Measurements from ENCODE around the gene DDX24.
A peak's percentile ranks its signal among the peaks of the same experiment; 100 is the strongest.

DDX24 gene, protein sequence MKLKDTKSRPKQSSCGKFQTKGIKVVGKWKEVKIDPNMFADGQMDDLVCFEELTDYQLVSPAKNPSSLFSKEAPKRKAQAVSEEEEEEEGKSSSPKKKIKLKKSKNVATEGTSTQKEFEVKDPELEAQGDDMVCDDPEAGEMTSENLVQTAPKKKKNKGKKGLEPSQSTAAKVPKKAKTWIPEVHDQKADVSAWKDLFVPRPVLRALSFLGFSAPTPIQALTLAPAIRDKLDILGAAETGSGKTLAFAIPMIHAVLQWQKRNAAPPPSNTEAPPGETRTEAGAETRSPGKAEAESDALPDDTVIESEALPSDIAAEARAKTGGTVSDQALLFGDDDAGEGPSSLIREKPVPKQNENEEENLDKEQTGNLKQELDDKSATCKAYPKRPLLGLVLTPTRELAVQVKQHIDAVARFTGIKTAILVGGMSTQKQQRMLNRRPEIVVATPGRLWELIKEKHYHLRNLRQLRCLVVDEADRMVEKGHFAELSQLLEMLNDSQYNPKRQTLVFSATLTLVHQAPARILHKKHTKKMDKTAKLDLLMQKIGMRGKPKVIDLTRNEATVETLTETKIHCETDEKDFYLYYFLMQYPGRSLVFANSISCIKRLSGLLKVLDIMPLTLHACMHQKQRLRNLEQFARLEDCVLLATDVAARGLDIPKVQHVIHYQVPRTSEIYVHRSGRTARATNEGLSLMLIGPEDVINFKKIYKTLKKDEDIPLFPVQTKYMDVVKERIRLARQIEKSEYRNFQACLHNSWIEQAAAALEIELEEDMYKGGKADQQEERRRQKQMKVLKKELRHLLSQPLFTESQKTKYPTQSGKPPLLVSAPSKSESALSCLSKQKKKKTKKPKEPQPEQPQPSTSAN

DNA sequence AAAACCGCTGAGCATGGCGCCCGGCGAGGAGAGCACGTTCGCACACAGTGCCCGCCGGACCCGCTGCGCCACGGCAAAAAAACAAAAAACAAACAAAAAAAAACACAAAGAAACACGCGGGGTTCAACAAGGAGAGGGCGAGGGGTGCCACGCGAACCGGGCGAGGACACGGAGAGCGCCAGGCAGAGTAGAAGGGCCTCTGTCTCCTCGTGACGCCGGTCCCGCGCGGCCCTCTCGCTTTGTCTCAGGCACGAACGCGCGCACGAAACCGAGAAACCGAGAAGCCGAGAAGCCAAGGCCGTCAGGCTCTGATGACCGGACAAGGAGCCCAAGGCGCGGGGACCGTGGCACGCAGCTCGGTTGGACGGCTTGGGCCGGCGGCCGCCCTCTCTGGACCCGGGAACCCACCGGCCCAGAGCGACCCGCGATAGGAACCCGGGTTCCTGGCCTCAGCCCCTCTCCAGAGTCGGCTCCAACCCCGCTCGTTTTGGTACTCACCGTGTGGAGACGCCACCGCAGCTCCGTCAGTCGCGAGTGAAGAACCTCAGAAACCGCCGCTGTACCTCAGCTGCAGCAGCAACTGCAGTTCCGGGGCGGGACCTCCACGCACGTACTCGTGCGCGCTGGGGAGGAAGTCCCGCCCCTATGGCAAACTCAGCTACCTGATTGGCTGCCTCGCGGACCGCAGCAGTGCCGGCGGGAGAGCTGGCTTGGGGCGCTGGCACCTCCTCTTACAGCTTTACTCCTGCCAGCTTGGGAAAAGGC lies at the start of gene DDX24, which contains the start of gene IFI27L1:
Gene DDX24, minus strand, starts transcription at position 582 of the 765 bp plus-strand sequence. CDS start 1,460 bp downstream, outside the sequence.
Gene IFI27L1, plus strand, starts transcription at position 690 of the 765 bp plus-strand sequence. CDS start 15,628 bp downstream, outside the sequence.
- Histone ChIP-seq H3K27me3 (ENCODE audit: control insufficient read depth, low read length) (no peaks in the 10 kb centered on the region), H3K9me2 (replicated peaks; ENCODE audit: control insufficient read depth, low read length) (no peaks in the 10 kb centered on the region), H3K79me2 (ENCODE audit: control insufficient read depth, low read length) (peaks cover 75% of the 10 kb centered on the region), H3K27ac (ENCODE audit: low read depth, low read length) (peak within 1 kb of the TSS; percentile 62), H3K36me3 (ENCODE audit: control insufficient read depth, low read length) (peaks cover 43% of the 10 kb centered on the region), H3K4me3 (ENCODE audit: low read length) (peak within 1 kb of the TSS; percentile 97), H3K9me3 (ENCODE audit: control insufficient read depth, insufficient read depth, low read length) (no peaks in the 10 kb centered on the region), H3F3A (ENCODE audit: control insufficient read depth, insufficient read depth) (no peaks in the 10 kb centered on the region), H3K4me1 (ENCODE audit: control insufficient read depth, low read length) (peaks cover 43% of the 10 kb centered on the region), H4K20me1 (ENCODE audit: control insufficient read depth, insufficient read depth, low read depth, low read length) (peaks cover 9% of the 10 kb centered on the region; the same call in 1 of the 2 replicates), H3K4me2 (ENCODE audit: low read length) (peak within 1 kb of the TSS; percentile 87)
- TF ChIP-seq, protein P1, sequence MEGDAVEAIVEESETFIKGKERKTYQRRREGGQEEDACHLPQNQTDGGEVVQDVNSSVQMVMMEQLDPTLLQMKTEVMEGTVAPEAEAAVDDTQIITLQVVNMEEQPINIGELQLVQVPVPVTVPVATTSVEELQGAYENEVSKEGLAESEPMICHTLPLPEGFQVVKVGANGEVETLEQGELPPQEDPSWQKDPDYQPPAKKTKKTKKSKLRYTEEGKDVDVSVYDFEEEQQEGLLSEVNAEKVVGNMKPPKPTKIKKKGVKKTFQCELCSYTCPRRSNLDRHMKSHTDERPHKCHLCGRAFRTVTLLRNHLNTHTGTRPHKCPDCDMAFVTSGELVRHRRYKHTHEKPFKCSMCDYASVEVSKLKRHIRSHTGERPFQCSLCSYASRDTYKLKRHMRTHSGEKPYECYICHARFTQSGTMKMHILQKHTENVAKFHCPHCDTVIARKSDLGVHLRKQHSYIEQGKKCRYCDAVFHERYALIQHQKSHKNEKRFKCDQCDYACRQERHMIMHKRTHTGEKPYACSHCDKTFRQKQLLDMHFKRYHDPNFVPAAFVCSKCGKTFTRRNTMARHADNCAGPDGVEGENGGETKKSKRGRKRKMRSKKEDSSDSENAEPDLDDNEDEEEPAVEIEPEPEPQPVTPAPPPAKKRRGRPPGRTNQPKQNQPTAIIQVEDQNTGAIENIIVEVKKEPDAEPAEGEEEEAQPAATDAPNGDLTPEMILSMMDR (IDR thresholded peaks at IDR 0.05; ENCODE audit: low read depth, low read length, poor library complexity, severe bottlenecking) = no peak
- TF ChIP-seq EZH2phosphoT487 (IDR thresholded peaks at IDR 0.05; ENCODE audit: borderline replicate concordance, low read length) = no peak

DNA sequence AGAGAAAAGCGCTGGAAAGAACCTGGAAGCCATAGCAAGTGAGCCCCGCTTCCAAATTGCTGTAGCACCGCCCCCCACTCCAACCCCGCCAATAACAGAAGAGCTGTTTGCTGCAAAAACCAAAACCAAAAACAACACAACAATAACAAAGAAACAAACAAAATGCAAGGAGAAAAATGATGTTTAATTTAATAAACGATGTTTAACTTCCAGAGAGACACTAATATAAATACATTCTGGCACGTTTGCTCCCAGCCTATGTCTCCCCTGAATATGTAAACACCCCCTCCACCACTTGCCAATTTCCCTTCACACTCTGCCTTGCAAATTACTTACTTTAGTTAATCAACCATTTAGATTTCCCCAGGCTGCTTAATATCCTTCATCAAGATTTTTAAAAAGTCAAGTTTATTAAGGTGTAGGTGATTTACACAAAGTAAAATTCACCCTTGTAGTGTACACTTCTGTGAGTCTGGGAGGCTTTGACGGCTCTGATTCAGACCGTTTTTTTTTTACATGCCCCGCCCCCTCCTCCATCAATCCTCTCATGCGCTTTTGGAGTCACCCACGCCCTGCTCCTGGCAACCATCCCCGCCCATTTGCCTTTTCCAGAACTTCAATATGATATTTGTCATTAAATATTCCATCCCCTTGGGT lies 48.9 kb upstream of the DDX24 start:
- H3K79me2 ChIP-seq (ENCODE audit: control insufficient read depth, low read length) = no peaks in the 10 kb centered on the region
- H3K4me1 ChIP-seq (ENCODE audit: control insufficient read depth, low read length) = peaks cover 17% of the 10 kb centered on the region
- H3K9me3 ChIP-seq (ENCODE audit: control insufficient read depth, insufficient read depth, low read length) = no peaks in the 10 kb centered on the region
- H3K27me3 ChIP-seq (ENCODE audit: control insufficient read depth, low read length) = peaks cover 19% of the 10 kb centered on the region
- peak overlapping the region; percentile 69 for H3K4me3 ChIP-seq (ENCODE audit: low read length)
- no peak overlapping the region for H3K27ac ChIP-seq (ENCODE audit: low read depth, low read length)
- peak overlapping the region; percentile 82 for H3K4me2 ChIP-seq (ENCODE audit: low read length)
- H4K20me1 ChIP-seq (ENCODE audit: control insufficient read depth, insufficient read depth, low read depth, low read length) = no peaks in the 10 kb centered on the region
- H3F3A ChIP-seq (ENCODE audit: control insufficient read depth, insufficient read depth) = no peaks in the 10 kb centered on the region
- TF ChIP-seq EZH2phosphoT487 (IDR thresholded peaks at IDR 0.05; ENCODE audit: borderline replicate concordance, low read length) = no peak
- TF ChIP-seq, protein P1 (IDR thresholded peaks at IDR 0.05; ENCODE audit: low read depth, low read length, poor library complexity, severe bottlenecking) = no peak
- H3K36me3 ChIP-seq (ENCODE audit: control insufficient read depth, low read length) = no peaks in the 10 kb centered on the region
- no peaks in the 10 kb centered on the region for H3K9me2 ChIP-seq (replicated peaks; ENCODE audit: control insufficient read depth, low read length)

DNA sequence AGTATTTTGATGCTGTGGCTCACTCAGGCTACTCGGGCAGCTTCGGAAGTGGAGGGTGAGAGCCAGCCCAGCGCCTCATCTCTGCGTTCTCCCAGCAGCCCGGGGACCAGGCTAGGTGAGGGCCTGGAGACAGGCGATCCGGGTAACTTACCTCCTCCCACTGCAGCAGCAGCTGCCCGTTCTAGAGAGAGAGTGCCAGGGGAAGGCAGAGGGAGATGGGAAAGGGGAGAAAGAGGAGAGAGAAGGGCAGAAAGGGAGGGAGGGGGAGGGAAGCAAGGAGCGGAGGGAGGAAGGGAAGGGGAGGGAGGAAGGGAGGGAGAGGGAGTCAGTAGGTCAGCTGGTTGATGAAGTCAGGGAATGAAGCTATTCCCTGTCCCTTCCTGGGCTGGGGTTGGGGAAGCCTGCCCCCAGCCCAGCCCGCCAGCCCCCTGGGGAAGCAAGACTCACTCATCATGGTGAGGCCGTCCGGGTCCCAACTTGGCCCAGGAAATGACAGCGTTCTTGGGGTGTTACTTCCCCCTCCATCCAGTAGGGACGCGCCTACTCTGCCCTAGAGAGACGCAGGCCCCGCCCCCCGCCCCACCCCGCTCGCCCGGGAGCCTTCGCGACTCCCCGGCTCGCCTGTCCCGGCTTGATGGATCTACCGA lies 48.2 kb upstream of the DDX24 start, which contains the start of gene IFI27L2:
Gene IFI27L2, minus strand, starts transcription at position 494 of the 647 bp plus-strand sequence. Its CDS starts 40 bp downstream, at position 454.
- peaks cover 17% of the 10 kb centered on the region for H3K4me1 ChIP-seq (ENCODE audit: control insufficient read depth, low read length)
- no peaks in the 10 kb centered on the region for H3K79me2 ChIP-seq (ENCODE audit: control insufficient read depth, low read length)
- no peaks in the 10 kb centered on the region for H3K9me2 ChIP-seq (replicated peaks; ENCODE audit: control insufficient read depth, low read length)
- peaks cover 16% of the 10 kb centered on the region for H3K27me3 ChIP-seq (ENCODE audit: control insufficient read depth, low read length)
- H3K27ac ChIP-seq (ENCODE audit: low read depth, low read length) = no peak within 1 kb of the TSS
- peak within 1 kb of the TSS; percentile 82 for H3K4me2 ChIP-seq (ENCODE audit: low read length)
- no peaks in the 10 kb centered on the region for H4K20me1 ChIP-seq (ENCODE audit: control insufficient read depth, insufficient read depth, low read depth, low read length)
- H3K36me3 ChIP-seq (ENCODE audit: control insufficient read depth, low read length) = no peaks in the 10 kb centered on the region
- H3K4me3 ChIP-seq (ENCODE audit: low read length) = peak within 1 kb of the TSS; percentile 69
- no peak for TF ChIP-seq EZH2phosphoT487 (IDR thresholded peaks at IDR 0.05; ENCODE audit: borderline replicate concordance, low read length)
- TF ChIP-seq, protein P1 (IDR thresholded peaks at IDR 0.05; ENCODE audit: low read depth, low read length, poor library complexity, severe bottlenecking) = no peak
- no peaks in the 10 kb centered on the region for H3K9me3 ChIP-seq (ENCODE audit: control insufficient read depth, insufficient read depth, low read length)
- H3F3A ChIP-seq (ENCODE audit: control insufficient read depth, insufficient read depth) = no peaks in the 10 kb centered on the region

Data from DOHH2 (cell line).